Measurements from ENCODE around the gene FOXE1. TPM values are rescaled to one million over a fixed set of nuclear protein-coding genes. Genes with fewer than 3 reads are reported as not detected.

Gene FOXE1
- total RNA-seq, 1 experiment from 2014 or later: not detected

DNA sequence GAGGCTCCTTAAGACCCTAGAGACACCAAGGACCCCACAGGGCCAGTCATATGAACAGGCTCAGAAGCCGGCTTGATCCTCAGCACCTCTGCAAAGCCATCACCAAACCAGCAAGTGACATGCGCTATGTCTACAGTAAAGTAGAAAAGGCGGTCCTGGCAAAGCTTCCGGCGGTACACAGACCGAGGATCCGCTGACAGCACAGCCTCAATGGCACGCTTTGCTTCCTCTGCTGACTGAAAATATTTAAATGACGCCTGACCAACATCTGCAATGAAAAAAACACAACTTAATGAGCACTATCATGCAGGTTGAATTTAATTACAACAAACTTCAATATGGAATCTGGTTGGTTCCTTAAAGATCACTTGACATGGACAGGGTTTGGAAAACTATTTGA lies 51.7 kb downstream of the FOXE1 start:
- Mint-ChIP-seq H3K27ac (no peak overlapping the region), H3K27me3 (ENCODE audit: low read depth) (no peaks in the 10 kb centered on the region), H3K4me3 (no peak overlapping the region), H3K36me3 (ENCODE audit: insufficient read depth in 1 of 3, low read depth in 3 of 3) (peaks cover 0 to 7% (median 0%) of the 10 kb centered on the region in 3 experiments; a peak in 2 of 7 replicates), H3K4me1 (no peaks in the 10 kb centered on the region), H3K9me3 (no peaks in the 10 kb centered on the region)
- no peaks in the 10 kb centered on the region for H3K9me3 ChIP-seq (ENCODE audit: control insufficient read depth, low read depth, low read length)
- H3K9ac ChIP-seq (ENCODE audit: extremely low read depth, insufficient read length, low read length): no peak overlapping the region
- no peak overlapping the region for H3T11ph ChIP-seq (ENCODE audit: low read length)
- no peak overlapping the region for H3K23ac ChIP-seq (ENCODE audit: insufficient read length, low read depth, low read length)
- H2BK12ac ChIP-seq (ENCODE audit: insufficient read length, low read depth, low read length): no peak overlapping the region
- no peak overlapping the region for H2AFZ ChIP-seq (ENCODE audit: low read length)
- no peak overlapping the region for H3K27ac ChIP-seq (ENCODE audit: insufficient read length, low read depth, low read length)
- WGBS (ENCODE audit: extremely low coverage, insufficient read length, low lambda C conversion rate): no CpG with 5 or more reads among the region's 9 CpGs
- H3K4ac ChIP-seq (ENCODE audit: low read depth, low read length): no peak overlapping the region
- DNase-seq: no peak
- H4K91ac ChIP-seq (ENCODE audit: insufficient read length, low read depth, low read length): no peak overlapping the region
- no peaks in the 10 kb centered on the region for H3K4me1 ChIP-seq (ENCODE audit: insufficient read depth, low read length)
- no peak overlapping the region for H2BK120ac ChIP-seq (ENCODE audit: low read depth, low read length, poor library complexity, severe bottlenecking)
- H4K5ac ChIP-seq (ENCODE audit: insufficient read length, low read depth, low read length): no peak overlapping the region
- no peaks in the 10 kb centered on the region for H3K23me2 ChIP-seq (ENCODE audit: insufficient read length, low read depth, low read length, poor library complexity, severe bottlenecking)
- H3K27me3 ChIP-seq (ENCODE audit: insufficient read depth, low read length): no peaks in the 10 kb centered on the region
- H3K18ac ChIP-seq (ENCODE audit: insufficient read length, low read depth, low read length): no peak overlapping the region
- H3K79me2 ChIP-seq (ENCODE audit: insufficient read depth, low read length): no peaks in the 10 kb centered on the region
- H3K4me2 ChIP-seq (ENCODE audit: insufficient read depth, insufficient read length, low read length): no peak overlapping the region
- no peak overlapping the region for H4K8ac ChIP-seq (replicated peaks; ENCODE audit: insufficient read length, low read depth, low read length)
- H3K14ac ChIP-seq (ENCODE audit: insufficient read depth, low read length): no peak overlapping the region
- H2BK20ac ChIP-seq (ENCODE audit: low read depth, low read length, poor library complexity, severe bottlenecking): no peak overlapping the region
- no peaks in the 10 kb centered on the region for H4K20me1 ChIP-seq (ENCODE audit: control insufficient read depth, insufficient read depth, insufficient read length)
- no peak overlapping the region for H2AK5ac ChIP-seq (ENCODE audit: insufficient read length, low read length)
- H2BK5ac ChIP-seq (ENCODE audit: insufficient read length, low read length): no peak overlapping the region
- H2BK15ac ChIP-seq (ENCODE audit: low read depth, low read length): no peak overlapping the region
- TF ChIP-seq, protein P1, sequence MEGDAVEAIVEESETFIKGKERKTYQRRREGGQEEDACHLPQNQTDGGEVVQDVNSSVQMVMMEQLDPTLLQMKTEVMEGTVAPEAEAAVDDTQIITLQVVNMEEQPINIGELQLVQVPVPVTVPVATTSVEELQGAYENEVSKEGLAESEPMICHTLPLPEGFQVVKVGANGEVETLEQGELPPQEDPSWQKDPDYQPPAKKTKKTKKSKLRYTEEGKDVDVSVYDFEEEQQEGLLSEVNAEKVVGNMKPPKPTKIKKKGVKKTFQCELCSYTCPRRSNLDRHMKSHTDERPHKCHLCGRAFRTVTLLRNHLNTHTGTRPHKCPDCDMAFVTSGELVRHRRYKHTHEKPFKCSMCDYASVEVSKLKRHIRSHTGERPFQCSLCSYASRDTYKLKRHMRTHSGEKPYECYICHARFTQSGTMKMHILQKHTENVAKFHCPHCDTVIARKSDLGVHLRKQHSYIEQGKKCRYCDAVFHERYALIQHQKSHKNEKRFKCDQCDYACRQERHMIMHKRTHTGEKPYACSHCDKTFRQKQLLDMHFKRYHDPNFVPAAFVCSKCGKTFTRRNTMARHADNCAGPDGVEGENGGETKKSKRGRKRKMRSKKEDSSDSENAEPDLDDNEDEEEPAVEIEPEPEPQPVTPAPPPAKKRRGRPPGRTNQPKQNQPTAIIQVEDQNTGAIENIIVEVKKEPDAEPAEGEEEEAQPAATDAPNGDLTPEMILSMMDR (conservative IDR thresholded peaks at IDR 0.05): no peak
- H3K56ac ChIP-seq (ENCODE audit: insufficient read length, low read depth, low read length): no peak overlapping the region
- no peaks in the 10 kb centered on the region for H3K79me1 ChIP-seq (ENCODE audit: insufficient read depth, low read depth, low read length, poor library complexity, severe bottlenecking)
